ENCODE measurements around the gene THAP6. TPM values are rescaled to one million over a fixed set of nuclear protein-coding genes. Genes with fewer than 3 reads are reported as not detected.
"Not testable (repeated sequence)": the region's sequence is repeated elsewhere in the genome, so short reads cannot be mapped to it uniquely, and the experiment has no call there.

The THAP6 gene
- total RNA-seq, 1 donor from 2014 or later = 9.7 TPM

- no peak for ATAC-seq
Measured at GRCh38 chr4:75527482-75527881, 13.2 kb downstream of the THAP6 start.

- ATAC-seq = no peak
Measured at GRCh38 chr4:75530556-75531322, 16.5 kb downstream of the THAP6 start.

DNA sequence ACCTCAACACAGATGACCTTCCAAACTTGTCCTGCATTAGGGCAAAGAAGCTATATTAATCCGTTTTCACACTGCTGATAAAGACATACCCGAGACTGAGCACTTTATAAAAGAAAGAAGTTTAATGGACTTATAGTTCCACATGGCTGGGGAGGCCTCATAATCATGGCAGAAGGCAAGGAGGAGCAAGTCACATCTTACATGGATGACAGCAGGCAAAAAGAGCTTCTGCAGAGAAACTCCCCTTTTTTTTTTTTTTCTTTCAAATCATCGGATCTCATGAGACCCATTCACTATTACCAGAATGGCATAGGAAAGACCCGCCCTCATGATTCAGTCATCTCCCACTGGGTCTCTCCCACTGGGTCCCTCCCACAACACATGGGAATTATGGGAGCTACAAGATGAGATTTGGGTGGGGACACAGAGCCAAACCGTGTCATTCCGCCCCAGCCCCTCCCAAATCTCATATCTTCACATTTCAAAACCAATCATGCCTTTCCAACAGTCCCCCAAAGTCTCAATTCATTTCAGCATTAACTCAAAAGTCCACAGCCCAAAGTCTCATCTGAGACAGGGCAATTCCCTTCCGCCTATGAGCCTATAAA lies 17.4 kb downstream of the THAP6 start:
- not testable (repeated sequence) for ATAC-seq

DNA sequence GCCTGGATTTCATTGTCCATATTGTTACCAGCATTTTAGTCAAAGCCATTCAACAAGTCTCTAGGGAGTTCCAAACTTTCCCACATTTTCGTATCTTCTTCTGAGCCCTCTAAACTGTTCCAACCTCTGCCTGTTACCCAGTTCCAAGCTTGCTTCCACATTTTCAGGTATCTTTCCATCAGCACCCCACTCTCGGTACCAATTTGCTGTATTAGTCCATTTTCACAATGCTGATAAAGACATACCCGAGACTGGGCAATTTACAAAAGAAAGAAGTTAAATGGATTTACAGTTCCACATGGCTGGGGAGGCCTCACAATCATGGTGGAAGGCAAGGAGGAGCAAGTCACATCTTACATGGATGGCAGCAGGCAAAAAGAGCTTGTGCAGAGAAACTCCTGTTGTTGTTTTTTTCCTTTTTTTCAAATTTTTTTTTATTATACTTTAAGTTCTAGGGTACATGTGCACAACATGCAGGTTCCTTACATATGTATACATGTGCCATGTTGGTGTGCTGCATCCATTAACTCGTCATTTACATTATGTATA lies 19.1 kb downstream of the THAP6 start:
- ATAC-seq = not testable (repeated sequence)

DNA sequence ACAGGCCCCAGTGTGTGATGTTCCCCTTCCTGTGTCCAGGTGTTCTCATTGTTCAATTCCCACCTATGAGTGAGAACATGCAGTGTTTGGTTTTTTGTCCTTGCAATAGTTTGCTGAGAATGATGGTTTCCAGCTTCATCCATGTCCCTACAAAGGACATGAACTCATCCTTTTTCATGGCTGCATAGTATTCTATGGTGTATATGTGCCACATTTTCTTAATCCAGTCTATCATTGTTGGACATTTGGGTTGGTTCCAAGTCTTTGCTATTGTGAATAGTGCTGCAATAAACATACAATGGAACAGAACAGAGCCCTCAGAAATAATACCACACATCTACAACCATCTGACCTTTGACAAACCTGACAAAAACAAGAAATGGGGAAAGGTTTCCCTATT lies 19.7 kb downstream of the THAP6 start:
- not testable (repeated sequence) for ATAC-seq

- not testable (repeated sequence) for ATAC-seq
Measured at GRCh38 chr4:75537308-75537707, 23.0 kb downstream of the THAP6 start.

DNA sequence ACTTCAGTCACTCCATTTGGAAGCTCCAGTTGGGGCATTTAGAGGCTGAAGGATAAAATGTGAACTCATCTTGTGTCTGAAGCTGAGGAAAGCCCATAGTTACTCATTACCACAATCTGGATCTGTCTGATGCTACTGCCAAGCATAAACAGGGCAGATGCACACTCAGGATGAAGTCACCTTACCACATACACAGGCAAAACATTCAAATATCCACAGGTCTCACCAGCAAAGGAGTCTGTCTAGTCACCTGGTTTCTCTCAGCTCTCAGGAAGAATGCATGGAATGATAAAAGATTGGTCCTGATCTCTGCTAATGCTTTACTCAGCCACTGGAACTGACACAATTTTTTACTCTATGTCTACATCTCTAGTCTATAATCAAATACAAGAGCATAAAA lies 28.6 kb downstream of the THAP6 start:
- ATAC-seq = no peak

DNA sequence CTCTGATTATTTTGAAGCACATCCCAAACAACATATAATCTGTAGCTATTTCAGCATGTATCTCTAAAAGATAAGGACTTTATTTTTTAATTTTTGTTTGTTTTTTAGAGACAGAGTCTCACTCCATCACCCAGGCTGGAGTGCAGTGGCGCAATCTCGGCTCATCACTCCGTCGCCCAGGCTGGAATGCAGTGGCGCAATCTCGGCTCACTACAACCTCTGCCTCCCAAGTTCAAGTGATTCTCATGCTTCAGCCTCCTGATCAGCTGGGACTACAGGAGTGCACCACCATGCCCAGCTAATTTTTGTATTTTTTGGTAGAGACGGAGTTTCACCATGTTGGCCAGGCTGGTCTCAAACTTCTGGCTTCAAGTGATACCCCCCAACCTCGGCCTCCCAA lies 29.9 kb downstream of the THAP6 start:
- not testable (repeated sequence) for ATAC-seq

GRCh38 chr4:75544870-75545269 lies 30.6 kb downstream of the THAP6 start:
- no peak for ATAC-seq

DNA sequence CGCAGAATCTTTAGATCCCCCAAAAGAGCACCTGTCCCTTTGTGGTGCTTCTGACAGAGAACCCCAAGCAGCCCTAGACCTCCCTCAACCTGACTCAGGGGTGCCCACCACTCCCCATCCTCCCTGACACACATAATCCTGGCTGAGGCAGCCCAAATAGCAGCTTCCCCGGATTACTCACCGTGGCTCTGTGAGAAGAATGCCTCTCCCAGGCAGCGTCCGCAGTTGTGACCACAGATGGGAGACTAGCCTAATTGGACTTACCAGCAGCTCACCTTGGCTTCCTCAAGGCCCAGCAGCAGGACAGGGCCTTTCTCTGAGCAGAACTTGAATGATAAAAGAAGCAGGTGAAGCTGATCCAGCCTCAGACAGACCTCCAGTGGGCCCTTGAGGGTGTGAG lies 31.3 kb downstream of the THAP6 start:
- ATAC-seq = no peak

GRCh38 chr4:75547647-75548387 lies 33.5 kb downstream of the THAP6 start:
- no peak for ATAC-seq

GRCh38 chr4:75549019-75549418 lies 34.7 kb downstream of the THAP6 start:
- ATAC-seq = no peak

- no peak for ATAC-seq
Measured at GRCh38 chr4:75552452-75552851, 38.2 kb downstream of the THAP6 start.

- peak; percentile 60 for ATAC-seq
Measured at GRCh38 chr4:75555294-75556164, 41.3 kb downstream of the THAP6 start, which contains the start of gene ODAPH. Gene ODAPH, plus strand, starts transcription at chr4:75556066. Its CDS starts 17 bp downstream, at chr4:75556083.

- no peak for ATAC-seq
Measured at GRCh38 chr4:75557696-75558095, 43.4 kb downstream of the THAP6 start.

- peak; percentile 55 for ATAC-seq
Measured at GRCh38 chr4:75561789-75562188, 47.5 kb downstream of the THAP6 start.

DNA sequence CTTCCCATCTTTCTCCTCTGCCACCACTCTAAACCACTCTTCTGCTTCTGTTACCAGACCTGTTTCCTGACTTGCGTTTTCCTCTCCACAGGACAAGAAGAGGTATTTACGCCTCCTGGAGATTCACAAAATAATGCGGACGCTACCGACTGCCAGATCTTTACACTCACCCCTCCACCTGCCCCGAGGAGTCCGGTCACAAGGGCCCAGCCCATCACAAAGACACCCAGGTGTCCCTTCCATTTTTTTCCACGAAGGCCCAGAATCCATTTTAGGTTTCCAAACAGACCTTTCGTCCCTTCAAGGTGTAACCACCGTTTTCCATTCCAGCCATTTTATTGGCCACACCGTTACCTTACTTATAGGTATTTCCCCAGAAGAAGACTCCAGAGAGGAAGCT lies 49.8 kb downstream of the THAP6 start:
- ATAC-seq = no peak

DNA sequence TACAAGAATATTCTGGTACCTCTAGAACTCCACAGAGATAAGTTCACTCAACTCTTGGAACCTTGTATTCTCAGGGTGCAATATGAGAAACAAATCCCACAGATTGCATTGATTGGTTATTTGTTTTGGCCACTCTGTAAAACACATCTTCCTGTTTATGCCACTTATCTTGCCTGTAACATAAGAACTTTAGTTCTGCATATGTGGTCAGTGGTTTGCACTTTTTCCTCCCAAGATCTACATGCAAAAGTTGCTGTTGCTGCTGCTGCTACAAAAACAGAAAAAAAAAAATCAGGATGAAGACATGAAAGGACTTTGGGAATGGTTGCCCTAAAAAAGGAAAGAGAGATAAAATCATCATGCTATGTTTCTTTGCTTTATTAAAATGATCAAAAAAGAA lies 51.2 kb downstream of the THAP6 start:
- ATAC-seq = no peak

DNA sequence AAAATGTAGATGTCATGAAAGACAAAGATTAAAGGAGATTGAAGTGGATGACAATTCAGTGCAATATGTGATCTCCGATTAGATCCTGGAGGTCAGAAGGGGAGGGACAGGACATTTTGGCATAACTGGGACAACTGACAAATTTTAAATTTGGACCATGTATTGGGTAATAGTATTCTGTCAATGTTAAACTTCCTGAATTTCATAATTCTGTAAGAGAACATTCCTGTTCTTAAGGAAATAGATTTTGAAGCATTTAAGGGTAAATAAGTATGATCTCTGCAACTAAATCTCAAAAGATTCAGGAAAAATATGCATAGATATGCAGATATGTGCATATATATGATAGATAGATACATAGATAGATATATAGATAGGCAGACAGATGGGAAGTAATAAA lies 52.6 kb downstream of the THAP6 start:
- no peak for ATAC-seq

GRCh38 chr4:75567725-75568124 lies 53.5 kb downstream of the THAP6 start:
- no peak for ATAC-seq

Measured in esophagus mucosa (tissue), 1 donor.